Left ventricle myocardium inferior (tissue), 1 donor: ENCODE results near the gene MVP. TPM values are rescaled to one million over a fixed set of nuclear protein-coding genes. Genes with fewer than 3 reads are reported as not detected.

ENCODE experiments used
- DNase-seq: peaks from one replicate; pipeline ENCODE4 v3.0.0-alpha.2; 2020
- H3K27ac ChIP-seq: fragments of 200-600 bp; replicated peaks from 2 replicates; pipeline ENCODE4 v1.8.0; 2021
- H3K27me3 ChIP-seq: fragments of 200-600 bp; 2 replicates; pipeline ENCODE4 v1.8.0; 2021; ENCODE audit warnings: low read depth
- H3K36me3 ChIP-seq: fragments of 200-600 bp; 2 replicates; pipeline ENCODE4 v1.8.0; 2021
- H3K4me1 ChIP-seq: fragments of 200-600 bp; 2 replicates; pipeline ENCODE4 v1.8.0; 2021
- H3K4me3 ChIP-seq: fragments of 200-600 bp; 2 replicates; pipeline ENCODE4 v1.8.0; 2021; ENCODE audit warnings: mild to moderate bottlenecking, moderate library complexity
- H3K9me3 ChIP-seq: fragments of 200-600 bp; replicated peaks from 2 replicates; pipeline ENCODE4 v1.8.0; 2021
- intact Hi-C: fragments of 100-400 bp; cut with micrococcal nuclease; formaldehyde crosslinking; loops from one replicate; pipeline ENCODE4 v1.11.0; 2022
- total RNA-seq: library from RNA; stranded (reverse); fragmentation: NEBNext Ultra II Directional; extraction: Animal tissue kit (Norgen Biotek cat#: 25700); gene quantifications from one replicate; pipeline ENCODE4 v1.2.1, GENCODE V29; 2021
- TF ChIP-seq, protein P1 (sequence below): fragments of 200-600 bp; IDR thresholded peaks from 2 replicates; pipeline ENCODE4 v1.8.0; 2021; ENCODE audit warnings: antibody characterized with exemption, mild to moderate bottlenecking, borderline replicate concordance
- donor health status: DM: no; HTN: yes; CAD: no; lungs with severe emphysema.

MVP gene
- total RNA-seq, 1 donor from 2014 or later: 38.6 TPM

DNA sequence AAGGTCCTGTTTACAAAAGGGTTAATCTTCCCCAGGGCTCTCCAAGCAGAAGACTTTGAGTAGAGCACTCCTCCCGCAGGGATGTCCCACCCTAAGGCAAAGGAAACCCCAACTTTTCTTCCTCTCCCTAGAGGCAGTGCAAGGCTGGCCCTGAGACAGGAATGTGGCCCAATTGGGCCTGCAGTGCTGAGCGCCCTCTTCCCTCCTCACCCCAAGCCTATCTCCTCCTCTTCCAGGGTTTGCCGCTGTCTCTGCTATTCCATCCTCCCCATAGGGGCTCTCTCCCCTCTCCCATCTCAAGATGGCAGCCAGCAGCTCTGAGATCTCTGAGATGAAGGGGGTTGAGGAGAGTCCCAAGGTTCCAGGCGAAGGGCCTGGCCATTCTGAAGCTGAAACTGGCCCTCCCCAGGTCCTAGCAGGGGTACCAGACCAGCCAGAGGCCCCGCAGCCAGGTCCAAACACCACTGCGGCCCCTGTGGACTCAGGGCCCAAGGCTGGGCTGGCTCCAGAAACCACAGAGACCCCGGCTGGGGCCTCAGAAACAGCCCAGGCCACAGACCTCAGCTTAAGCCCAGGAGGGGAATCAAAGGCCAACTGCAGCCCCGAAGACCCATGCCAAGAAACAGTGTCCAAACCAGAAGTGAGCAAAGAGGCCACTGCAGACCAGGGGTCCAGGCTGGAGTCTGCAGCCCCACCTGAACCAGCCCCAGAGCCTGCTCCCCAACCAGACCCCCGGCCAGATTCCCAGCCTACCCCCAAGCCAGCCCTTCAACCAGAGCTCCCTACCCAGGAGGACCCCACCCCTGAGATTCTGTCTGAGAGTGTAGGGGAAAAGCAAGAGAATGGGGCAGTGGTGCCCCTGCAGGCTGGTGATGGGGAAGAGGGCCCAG, 7.3 kb upstream of the MVP start:
- Histone ChIP-seq H3K4me1 (peaks cover 93% of the 10 kb centered on the region), H3K4me3 (peak overlapping the region; percentile 75), H3K27me3 (no peaks in the 10 kb centered on the region), H3K27ac (peak overlapping the region; percentile 97), H3K9me3 (no peaks in the 10 kb centered on the region), H3K36me3 (peaks cover 28% of the 10 kb centered on the region)
- no peak for DNase-seq
- intact Hi-C loops: no loop called here
- TF ChIP-seq, protein P1, sequence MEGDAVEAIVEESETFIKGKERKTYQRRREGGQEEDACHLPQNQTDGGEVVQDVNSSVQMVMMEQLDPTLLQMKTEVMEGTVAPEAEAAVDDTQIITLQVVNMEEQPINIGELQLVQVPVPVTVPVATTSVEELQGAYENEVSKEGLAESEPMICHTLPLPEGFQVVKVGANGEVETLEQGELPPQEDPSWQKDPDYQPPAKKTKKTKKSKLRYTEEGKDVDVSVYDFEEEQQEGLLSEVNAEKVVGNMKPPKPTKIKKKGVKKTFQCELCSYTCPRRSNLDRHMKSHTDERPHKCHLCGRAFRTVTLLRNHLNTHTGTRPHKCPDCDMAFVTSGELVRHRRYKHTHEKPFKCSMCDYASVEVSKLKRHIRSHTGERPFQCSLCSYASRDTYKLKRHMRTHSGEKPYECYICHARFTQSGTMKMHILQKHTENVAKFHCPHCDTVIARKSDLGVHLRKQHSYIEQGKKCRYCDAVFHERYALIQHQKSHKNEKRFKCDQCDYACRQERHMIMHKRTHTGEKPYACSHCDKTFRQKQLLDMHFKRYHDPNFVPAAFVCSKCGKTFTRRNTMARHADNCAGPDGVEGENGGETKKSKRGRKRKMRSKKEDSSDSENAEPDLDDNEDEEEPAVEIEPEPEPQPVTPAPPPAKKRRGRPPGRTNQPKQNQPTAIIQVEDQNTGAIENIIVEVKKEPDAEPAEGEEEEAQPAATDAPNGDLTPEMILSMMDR: no peak

DNA sequence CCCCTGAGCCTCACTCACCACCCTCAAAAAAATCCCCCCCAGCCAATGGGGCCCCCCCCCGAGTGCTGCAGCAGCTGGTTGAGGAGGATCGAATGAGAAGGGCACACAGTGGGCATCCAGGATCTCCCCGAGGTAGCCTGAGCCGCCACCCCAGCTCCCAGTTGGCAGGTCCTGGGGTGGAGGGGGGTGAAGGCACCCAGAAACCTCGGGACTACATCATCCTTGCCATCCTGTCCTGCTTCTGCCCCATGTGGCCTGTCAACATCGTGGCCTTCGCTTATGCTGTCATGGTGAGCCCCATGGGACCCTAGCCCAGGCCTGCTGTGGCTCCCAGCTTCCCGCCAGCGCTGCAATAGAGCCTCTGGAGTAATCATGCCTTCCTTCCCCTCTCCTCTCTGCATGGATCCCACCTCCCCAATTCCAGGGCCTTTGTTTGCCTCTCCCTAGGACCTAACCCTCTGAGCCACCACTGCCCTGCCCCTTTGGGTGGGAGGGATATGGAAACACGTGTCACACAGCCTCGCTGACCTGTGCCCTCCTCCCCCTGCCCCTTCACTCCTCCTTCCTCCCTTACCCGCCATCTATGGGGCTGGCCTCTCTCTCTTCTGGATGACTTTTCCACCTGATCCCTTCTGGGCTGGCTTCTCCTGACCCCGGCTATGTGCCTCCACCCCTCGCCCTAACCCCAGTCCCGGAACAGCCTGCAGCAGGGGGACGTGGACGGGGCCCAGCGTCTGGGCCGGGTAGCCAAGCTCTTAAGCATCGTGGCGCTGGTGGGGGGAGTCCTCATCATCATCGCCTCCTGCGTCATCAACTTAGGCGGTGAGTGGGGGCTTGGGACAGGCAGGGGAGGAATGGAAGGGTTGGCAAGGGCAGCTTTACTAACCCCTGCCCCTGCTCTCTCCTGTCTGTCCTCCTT, 6.4 kb upstream of the MVP start:
- H3K4me1 ChIP-seq: peaks cover 87% of the 10 kb centered on the region
- H3K27me3 ChIP-seq: no peaks in the 10 kb centered on the region
- peak overlapping the region; percentile 97 for H3K27ac ChIP-seq
- no peaks in the 10 kb centered on the region for H3K9me3 ChIP-seq
- H3K36me3 ChIP-seq: peaks cover 30% of the 10 kb centered on the region
- intact Hi-C loops: no loop called here
- TF ChIP-seq, protein P1: no peak
- no peak overlapping the region for H3K4me3 ChIP-seq
- DNase-seq: no peak

GRCh38 chr16:29814592-29814991, 5.7 kb upstream of the MVP start:
- H3K9me3 ChIP-seq: no peaks in the 10 kb centered on the region
- peak overlapping the region; percentile 84 for H3K4me3 ChIP-seq
- H3K27ac ChIP-seq: peak overlapping the region; percentile 97
- intact Hi-C loops: no loop called here
- DNase-seq: no peak
- peaks cover 30% of the 10 kb centered on the region for H3K36me3 ChIP-seq
- H3K4me1 ChIP-seq: peaks cover 86% of the 10 kb centered on the region
- TF ChIP-seq, protein P1: no peak
- no peaks in the 10 kb centered on the region for H3K27me3 ChIP-seq

DNA sequence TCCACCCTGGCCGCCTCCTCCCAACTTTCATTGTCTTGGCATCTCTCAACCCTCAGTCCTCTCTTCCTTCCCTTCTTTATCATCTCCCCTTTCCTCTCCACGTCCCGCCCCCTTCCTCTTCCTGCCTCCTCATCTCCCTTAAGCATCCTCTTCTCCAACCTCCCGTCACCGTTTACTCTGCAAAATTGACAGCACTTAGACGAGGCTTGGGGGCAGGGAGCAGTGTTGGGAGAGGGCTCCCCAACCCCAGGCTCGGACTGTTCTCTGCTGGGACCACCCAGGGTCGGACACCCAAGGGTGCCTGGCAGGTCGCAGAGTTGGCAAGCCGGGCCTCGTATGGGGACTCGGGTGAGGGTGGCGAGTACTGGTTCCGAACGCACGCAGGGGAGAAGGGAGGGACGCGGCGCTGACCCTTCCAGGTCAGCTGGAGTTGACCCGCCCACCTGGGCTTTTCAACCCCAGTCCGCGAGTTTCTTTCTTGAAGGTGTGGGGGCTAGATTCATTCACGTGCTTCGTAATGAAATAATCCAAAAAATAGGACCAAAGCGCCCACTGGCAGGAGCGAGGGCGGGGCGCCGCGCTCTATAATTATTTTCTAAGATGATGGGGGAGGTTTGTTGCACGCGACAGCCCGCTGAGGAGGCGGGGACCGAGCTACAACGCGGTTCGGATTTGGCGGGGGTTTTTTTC, 5.1 kb upstream of the MVP start:
- DNase-seq: peak; percentile 51
- Histone ChIP-seq H3K9me3 (no peaks in the 10 kb centered on the region), H3K4me3 (peak overlapping the region; percentile 84), H3K36me3 (peaks cover 25% of the 10 kb centered on the region), H3K27me3 (no peaks in the 10 kb centered on the region), H3K4me1 (peaks cover 86% of the 10 kb centered on the region), H3K27ac (peak overlapping the region; percentile 97)
- TF ChIP-seq, protein P1: no peak
- intact Hi-C loops: no loop called here
